K562 treated with DMSO at 1 percent for 4 hours (cell line): ENCODE data around the gene RNASE12. TPM values are rescaled to one million over a fixed set of nuclear protein-coding genes. Genes with fewer than 3 reads are reported as not detected.

Experiments used
- total RNA-seq: library from RNA; unstranded; fragments of 300-600 nt; gene quantifications from 2 replicates; pipeline ENCODE4 v1.2.3, GENCODE V29; 2022; ENCODE audit not compliant: insufficient read depth

The RNASE12 gene
- not detected in 2 replicates for total RNA-seq

GRCh38 chr14:20591235-20591634, at the start of gene RNASE12:
TSS of gene RNASE12 (minus strand) at chr14:20591376. CDS start at chr14:20590723, 653 bp downstream.

GRCh38 chr14:20587489-20588154, 3.6 kb downstream of the RNASE12 start, which contains the start of gene RNASE11:
TSS of gene RNASE11 (minus strand) at chr14:20588001.

GRCh38 chr14:20560961-20561360, 30.2 kb downstream of the RNASE12 start, which contains the start of gene RNASE9:
TSS of gene RNASE9 (minus strand) at chr14:20561047.

Other genes starting within 250 kb of the RNASE12 start
- gene PARP2, start 247.7 kb downstream of the RNASE12 start, total RNA-seq, result 20.8 and 24.1 TPM in 2 replicates
- gene TEP1, start 177.9 kb downstream of the RNASE12 start, total RNA-seq, result 9.1 and 9.3 TPM in 2 replicates
- 0.10 TPM in 1 of 2 replicates, not detected in the other for gene KLHL33, start 155.2 kb downstream of the RNASE12 start, total RNA-seq
- gene OSGEP, start 136.6 kb downstream of the RNASE12 start, total RNA-seq, result 32.4 and 42.3 TPM in 2 replicates
- 130 and 152 TPM in 2 replicates for gene APEX1, start 136.2 kb downstream of the RNASE12 start, total RNA-seq
- gene PIP4P1, start 129.9 kb downstream of the RNASE12 start, total RNA-seq, result 21.9 and 22.0 TPM in 2 replicates
- gene PNP, start 122.0 kb downstream of the RNASE12 start, total RNA-seq, result 75.8 and 87.0 TPM in 2 replicates
- not detected in 2 replicates for gene RNASE10, start 85.8 kb downstream of the RNASE12 start, total RNA-seq
- gene RNASE9, start 30.3 kb downstream of the RNASE12 start, total RNA-seq, result not detected in 2 replicates
- not detected in 2 replicates for gene RNASE11, start 3.4 kb downstream of the RNASE12 start, total RNA-seq
- not detected in 2 replicates for gene OR6S1, start 50.3 kb upstream of the RNASE12 start, total RNA-seq
- gene RNASE4, start 93.2 kb upstream of the RNASE12 start, total RNA-seq, result 0.80 and 4.6 TPM in 2 replicates
- 1.7 TPM in 1 of 2 replicates, not detected in the other for gene ANG, start 97.4 kb upstream of the RNASE12 start, total RNA-seq
- gene EDDM3A, start 154.5 kb upstream of the RNASE12 start, total RNA-seq, result not detected in 2 replicates
- gene EDDM3B, start 177.0 kb upstream of the RNASE12 start, total RNA-seq, result not detected in 2 replicates
- not detected in 2 replicates for gene RNASE6, start 189.9 kb upstream of the RNASE12 start, total RNA-seq
- gene RNASE1, start 211.5 kb upstream of the RNASE12 start, total RNA-seq, result 20.2 and 38.3 TPM in 2 replicates